GM18873 (cell line): ENCODE results near the gene ALDH1A2.
"Not testable (repeated sequence)": the region's sequence is repeated elsewhere in the genome, so short reads cannot be mapped to it uniquely, and the experiment has no call there.

ENCODE experiments used
- ATAC-seq: cut with Tn5 transposase; IDR thresholded peaks from one replicate; pipeline ENCODE4 v1.9.1; 2021; ENCODE audit warnings: mild to moderate bottlenecking, moderate library complexity, moderate number of reproducible peaks; ENCODE audit not compliant: unreplicated experiment, low FRiP score

The ALDH1A2 gene

GRCh38 chr15:58043192-58043903 lies 22.2 kb downstream of the ALDH1A2 start:
- ATAC-seq, result no peak

GRCh38 chr15:58042006-58042405 lies 23.5 kb downstream of the ALDH1A2 start:
- ATAC-seq, result no peak

DNA sequence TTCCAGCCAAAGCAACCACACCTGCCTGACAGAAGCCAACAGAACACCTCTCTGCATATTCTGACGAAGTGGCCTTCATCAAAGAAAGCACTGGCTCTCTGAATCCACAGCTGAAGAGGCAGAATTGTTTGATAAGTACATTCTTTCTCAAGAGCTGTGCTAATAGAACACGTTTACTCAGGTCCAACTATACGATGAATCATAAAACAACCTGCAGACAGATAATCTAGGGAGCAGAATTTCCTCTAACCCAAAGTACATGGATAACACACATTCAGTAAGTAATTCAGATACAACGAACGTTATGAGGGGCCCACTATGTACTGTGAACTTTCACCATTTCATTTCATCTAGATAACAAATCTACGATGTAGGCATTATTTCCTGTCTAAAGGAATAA lies 25.4 kb downstream of the ALDH1A2 start:
- ATAC-seq, result no peak

DNA sequence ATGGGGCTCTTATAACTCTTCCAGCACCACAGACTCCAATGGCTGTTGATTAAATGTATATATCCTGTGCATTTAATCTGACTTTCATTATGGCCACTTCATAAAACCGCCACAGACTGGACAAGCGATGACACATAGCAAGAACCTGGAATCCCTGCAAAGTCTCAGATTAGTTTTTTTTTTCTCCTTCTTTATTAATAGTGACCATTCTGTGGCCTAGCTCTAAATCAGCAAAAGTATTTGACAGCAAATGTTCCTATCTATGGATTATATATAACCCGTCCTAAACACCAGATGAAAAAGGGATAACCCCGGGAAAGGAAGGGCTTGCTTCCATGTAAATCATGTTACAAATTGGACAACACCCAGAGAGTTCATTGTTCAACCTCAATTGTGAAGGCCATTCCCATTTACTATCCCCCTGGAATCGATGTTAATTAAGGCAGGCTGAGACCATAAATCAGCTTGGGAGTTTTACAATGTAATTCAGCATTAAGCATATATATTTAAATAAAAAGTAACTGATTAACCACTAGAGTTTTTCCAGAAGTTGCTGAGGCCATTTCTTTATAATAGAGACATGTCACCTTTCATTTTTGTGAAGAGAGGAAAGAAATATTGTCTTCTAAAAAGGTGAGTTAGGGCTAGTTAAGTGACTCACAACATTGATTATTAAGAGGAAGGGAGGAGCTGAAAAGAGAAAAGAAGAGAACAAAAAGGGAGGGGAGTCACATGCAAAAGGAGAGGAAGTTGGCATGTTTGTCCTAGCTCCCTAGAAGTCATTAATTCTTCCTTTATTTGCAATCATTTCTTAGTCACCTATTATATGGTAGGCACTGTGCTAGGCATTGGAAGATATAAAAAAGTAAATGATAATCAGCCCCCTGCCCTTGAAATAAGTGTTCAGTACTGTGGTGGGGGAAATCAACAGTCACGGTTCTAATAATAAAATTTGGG lies 26.2 kb downstream of the ALDH1A2 start:
- ATAC-seq, result no peak

GRCh38 chr15:58038426-58039078 lies 27.0 kb downstream of the ALDH1A2 start:
- ATAC-seq, result no peak

DNA sequence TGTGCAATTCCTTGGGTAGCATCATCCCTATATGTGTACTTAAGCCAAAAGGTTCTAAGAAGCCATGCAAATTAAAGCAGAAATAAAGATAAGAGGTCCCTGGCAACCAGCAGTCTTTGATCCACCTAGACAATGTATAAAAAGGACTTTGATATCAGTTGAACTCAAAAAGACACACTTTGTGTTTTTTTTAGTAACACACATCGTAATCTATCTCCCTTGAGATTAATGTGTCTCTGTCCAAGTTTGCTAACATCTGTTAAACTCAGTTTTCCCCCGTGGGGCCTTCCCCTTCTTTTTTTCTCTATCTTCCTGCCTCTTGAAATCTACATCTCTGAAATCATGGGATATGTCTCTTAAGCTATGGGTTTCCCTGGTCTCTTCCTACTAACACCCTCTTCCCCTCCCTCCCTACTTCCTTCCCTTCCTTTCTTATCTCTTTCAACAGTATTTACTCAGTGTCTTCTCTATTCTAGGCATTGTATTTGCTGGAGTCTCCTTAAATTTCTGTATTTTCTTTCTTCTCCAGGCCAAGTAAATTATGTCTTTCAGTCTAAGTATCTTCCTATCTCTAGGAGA lies 27.7 kb downstream of the ALDH1A2 start:
- no peak for ATAC-seq

DNA sequence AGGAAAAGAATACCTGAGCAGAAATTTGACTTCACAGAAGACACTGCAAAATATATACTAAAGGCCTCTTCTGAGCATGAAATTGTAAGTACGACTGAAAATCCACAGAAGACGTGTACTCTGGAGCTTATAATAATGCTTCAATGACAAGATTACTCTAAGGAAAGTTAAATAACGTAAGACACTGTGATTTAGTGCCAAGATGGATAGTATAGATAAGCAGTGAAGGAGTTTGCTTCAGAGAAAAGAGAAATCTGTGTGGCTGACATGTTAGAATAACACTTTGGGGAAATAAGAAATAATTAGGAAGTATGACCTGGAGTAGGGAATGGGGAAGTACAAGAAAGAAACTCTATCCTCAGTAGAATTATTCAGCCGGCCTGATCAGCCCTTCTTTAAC lies 28.9 kb downstream of the ALDH1A2 start:
- no peak for ATAC-seq

DNA sequence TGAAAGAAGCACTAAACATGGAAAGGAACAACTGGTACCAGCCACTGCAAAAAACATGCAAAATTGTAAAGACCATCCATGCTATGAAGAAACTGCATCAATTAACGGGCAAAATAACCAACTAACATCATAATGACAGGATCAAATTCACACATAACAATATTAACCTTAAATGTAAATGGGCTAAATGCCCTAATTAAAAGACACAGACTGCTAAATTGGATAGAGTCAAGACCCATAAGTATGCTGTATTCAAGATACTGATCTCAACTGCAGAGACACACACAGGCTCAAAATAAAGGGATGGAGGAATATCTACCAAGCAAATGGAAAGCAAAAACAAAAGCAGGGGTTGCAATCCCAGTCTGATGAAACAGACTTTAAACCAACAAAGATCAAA lies 37.1 kb downstream of the ALDH1A2 start:
- not testable (repeated sequence) for ATAC-seq

GRCh38 chr15:58026552-58026951 lies 39.0 kb downstream of the ALDH1A2 start:
- no peak for ATAC-seq

GRCh38 chr15:58026051-58026450 lies 39.5 kb downstream of the ALDH1A2 start:
- ATAC-seq, result no peak

GRCh38 chr15:58021332-58022230 lies 43.9 kb downstream of the ALDH1A2 start:
- ATAC-seq, result no peak

DNA sequence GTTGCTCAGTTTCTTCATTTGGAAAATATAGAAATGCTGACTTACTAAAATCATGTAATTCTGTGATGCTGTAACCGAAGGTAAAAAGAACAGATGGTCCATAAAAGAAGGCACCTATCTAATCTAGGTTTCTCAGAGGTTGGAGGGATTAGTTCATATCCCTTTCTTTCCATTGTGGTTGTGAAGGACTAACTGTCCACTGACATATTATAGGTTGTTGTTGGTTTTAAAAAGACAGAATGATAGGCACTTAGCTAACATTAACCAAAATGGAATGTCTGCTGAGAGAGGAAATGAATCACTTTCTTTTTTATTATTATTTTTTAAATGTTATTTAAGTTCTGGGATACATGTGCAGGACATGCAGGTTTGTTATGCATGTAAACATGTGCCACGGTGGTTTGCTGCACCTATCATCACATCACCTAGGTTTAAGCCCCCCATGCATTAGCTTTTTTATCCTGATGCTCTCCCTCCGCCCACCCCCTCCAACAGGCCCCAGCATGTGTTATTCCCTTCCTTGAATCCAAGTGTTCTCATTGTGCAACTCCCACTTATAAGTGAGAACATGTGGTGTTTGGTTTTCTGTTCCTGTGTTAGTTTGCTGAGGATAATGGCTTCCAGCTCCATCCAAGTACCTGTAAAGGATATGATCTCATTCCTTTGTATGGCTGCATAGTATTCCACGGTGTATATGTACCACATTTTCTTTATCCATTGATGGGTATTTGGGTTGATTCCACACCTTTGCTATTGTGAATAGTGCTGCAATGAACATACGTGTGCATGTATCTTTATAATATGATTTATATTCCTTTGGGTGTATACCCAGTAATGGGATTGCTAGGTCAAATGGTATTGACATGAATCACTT lies 45.8 kb downstream of the ALDH1A2 start:
- no peak for ATAC-seq

GRCh38 chr15:58017869-58018268 lies 47.6 kb downstream of the ALDH1A2 start:
- ATAC-seq, result no peak

DNA sequence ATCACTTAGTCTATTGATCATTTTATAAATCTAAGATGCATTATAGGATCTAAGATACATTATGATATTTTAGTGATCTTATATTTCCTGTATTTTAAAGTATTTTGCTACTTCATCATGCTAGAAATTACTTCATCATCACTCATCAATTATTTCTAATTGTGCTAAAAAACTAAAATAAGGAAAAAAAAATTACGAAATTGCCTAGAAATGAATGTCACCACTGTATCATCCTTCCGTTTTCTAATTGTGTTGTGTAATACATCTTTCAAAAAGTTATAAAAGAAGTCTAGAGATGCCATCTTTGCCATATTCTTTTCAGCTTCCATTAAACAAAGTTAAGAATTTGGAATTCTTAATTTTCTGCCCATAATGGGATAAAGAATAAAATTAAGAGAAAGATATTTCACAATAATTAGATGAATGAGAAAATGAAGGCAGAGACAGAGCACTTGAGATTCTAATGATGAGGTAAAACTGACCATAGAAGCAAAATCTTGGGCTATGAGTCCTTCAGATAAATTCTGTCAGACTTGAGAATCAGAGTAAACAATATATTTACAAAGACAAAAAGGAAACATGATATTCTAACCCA lies 48.8 kb downstream of the ALDH1A2 start:
- no peak for ATAC-seq

DNA sequence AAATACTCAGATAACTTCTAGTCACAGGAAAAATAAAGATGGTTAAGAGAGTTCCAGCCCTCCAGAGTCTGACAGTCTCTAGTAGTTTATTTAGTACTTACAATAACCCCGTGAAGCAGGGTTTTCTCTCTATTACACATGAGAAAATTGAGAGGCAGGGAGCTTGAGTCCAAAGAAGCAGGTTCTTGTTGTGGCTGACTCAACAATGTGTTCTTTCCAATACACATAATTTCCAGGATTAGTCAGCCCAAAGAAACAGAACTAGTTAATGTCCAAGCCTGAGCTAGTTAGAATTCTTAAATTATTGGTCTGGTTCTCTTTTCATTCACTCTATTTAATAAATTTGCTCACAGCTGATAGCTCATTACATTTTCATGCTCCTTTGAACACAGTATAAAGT lies 49.9 kb downstream of the ALDH1A2 start:
- no peak for ATAC-seq

- no peak for ATAC-seq
These were observed 51.0 kb downstream of the ALDH1A2 start for GRCh38 chr15:58014470-58014869.

DNA sequence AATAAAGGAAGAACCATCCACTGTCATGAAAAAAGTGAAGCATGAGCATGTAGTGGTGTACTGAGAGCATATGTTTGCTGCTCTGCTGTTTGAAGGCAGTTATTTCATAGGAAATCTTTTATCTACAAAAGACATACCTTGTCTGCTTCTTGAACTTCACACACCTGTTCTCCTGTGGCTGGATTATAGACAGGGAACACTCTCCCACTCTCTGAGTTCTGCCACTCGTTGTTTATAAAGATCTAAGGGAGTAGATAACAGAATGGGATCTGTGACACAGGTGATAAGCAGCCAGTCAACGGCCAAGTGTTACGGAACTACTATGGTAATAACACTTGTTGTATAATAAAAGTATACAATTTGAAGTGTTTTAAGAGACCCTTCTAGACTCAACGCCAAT lies 51.5 kb downstream of the ALDH1A2 start:
- ATAC-seq, result no peak

DNA sequence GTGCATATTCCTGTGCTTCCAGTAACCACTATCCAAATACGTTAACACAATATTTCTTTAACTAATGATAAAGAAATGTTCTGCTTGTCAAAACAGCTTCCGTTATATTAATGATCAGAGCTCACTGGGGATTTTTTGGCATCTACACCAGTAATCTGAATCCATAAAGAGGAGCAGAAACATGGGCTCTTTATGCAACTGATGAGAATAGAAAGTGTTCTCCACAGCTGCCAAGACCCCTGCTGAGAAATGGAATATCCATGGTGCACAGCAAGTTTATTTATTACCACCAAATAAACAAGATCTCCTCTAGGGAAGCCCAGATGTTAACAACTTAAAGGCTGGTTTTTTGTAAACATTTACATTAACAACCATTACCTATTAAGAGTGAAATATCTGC lies 54.5 kb downstream of the ALDH1A2 start:
- no peak for ATAC-seq
